GM23338 (cell line): ENCODE data around the gene MEGF11. TPM values are rescaled to one million over a fixed set of nuclear protein-coding genes. Genes with fewer than 3 reads are reported as not detected.

ENCODE experiments used
- ATAC-seq: fragments of 200-7000 bp; cut with Tn5 transposase; 3 replicates; pipeline ENCODE4 v1.9.1; 2020
- DNase-seq: peaks from one replicate; pipeline ENCODE4 v3.0.0-alpha.2; 2015; ENCODE audit warnings: low spot score
- H2AFZ ChIP-seq: fragments of 200-600 bp; sonication (generic); 2 replicates; pipeline ENCODE4 v1.8.0; 2016; ENCODE audit warnings: antibody characterized with exemption, mild to moderate bottlenecking, moderate library complexity
- H3F3A ChIP-seq: fragments of 200-600 bp; sonication (generic); replicated peaks from 2 replicates; pipeline ENCODE4 v1.8.0; 2017; ENCODE audit warnings: antibody characterized with exemption, mixed run types, low read depth
- H3K27ac ChIP-seq: fragments of 200-600 bp; sonication (generic); 2 replicates; pipeline ENCODE4 v1.6.1; 2016; ENCODE audit warnings: low read depth
- H3K27me3 ChIP-seq: fragments of 200-600 bp; sonication (generic); 2 replicates; pipeline ENCODE4 v1.8.0; 2016; ENCODE audit warnings: mild to moderate bottlenecking, mixed run types, moderate library complexity; ENCODE audit not compliant: insufficient read depth
- H3K36me3 ChIP-seq: fragments of 200-600 bp; sonication (generic); 2 replicates; pipeline ENCODE4 v1.8.0; 2016; ENCODE audit warnings: mild to moderate bottlenecking; ENCODE audit not compliant: insufficient read depth
- H3K4me1 ChIP-seq: fragments of 200-600 bp; sonication (generic); 2 replicates; pipeline ENCODE4 v1.8.0; 2016; ENCODE audit warnings: mild to moderate bottlenecking, moderate library complexity; ENCODE audit not compliant: insufficient read depth
- H3K4me2 ChIP-seq: fragments of 200-600 bp; sonication (generic); 2 replicates; pipeline ENCODE4 v1.7.1; 2017; ENCODE audit warnings: mixed run types
- H3K4me3 ChIP-seq: fragments of 200-600 bp; sonication (generic); 2 replicates; pipeline ENCODE4 v1.6.1; 2016; ENCODE audit warnings: mixed run types
- H3K79me2 ChIP-seq: fragments of 200-600 bp; sonication (generic); replicated peaks from 2 replicates; pipeline ENCODE4 v1.8.0; 2017; ENCODE audit warnings: mild to moderate bottlenecking; ENCODE audit not compliant: insufficient read depth
- H3K9me2 ChIP-seq: fragments of 200-600 bp; sonication (generic); 2 replicates; pipeline ENCODE4 v1.8.0; 2017; ENCODE audit not compliant: insufficient read depth
- H4K20me1 ChIP-seq: fragments of 200-600 bp; sonication (generic); replicated peaks from 2 replicates; pipeline ENCODE4 v1.8.0; 2017; ENCODE audit warnings: mild to moderate bottlenecking; ENCODE audit not compliant: insufficient read depth
- H3K27ac Mint-ChIP-seq: 2 replicates; pipeline ENCODE4 v1.8.0; 2020; ENCODE audit warnings: inconsistent platforms, mild to moderate bottlenecking, moderate library complexity, mixed read lengths
- H3K27me3 Mint-ChIP-seq: 3 replicates; pipeline ENCODE4 v1.8.0; 2022; ENCODE audit warnings: low read depth, mild to moderate bottlenecking, moderate library complexity, mixed read lengths, inconsistent platforms; ENCODE audit not compliant: insufficient read depth, poor library complexity
- H3K36me3 Mint-ChIP-seq: 3 replicates; pipeline ENCODE4 v1.8.0; 2021; ENCODE audit warnings: low read depth, mild to moderate bottlenecking, inconsistent platforms, moderate library complexity, mixed read lengths
- H3K4me1 Mint-ChIP-seq: 3 replicates; pipeline ENCODE4 v1.8.0; 2020; ENCODE audit warnings: mild to moderate bottlenecking, inconsistent platforms, mixed read lengths
- H3K4me3 Mint-ChIP-seq: 3 replicates; pipeline ENCODE4 v1.8.0; 2021; ENCODE audit warnings: moderate library complexity, mild to moderate bottlenecking, inconsistent platforms, mixed read lengths
- H3K9me3 Mint-ChIP-seq: 3 replicates; pipeline ENCODE4 v1.8.0; 2020; ENCODE audit warnings: moderate library complexity, mild to moderate bottlenecking, inconsistent platforms, mixed read lengths
- CREB1 ChIP-seq: fragments of 250-450 bp; sonication (Bioruptor Pico); IDR thresholded peaks from 2 replicates; pipeline ENCODE4 v1.5.0; 2020; ENCODE audit warnings: low read depth, mild to moderate bottlenecking, moderate library complexity
- EZH2 ChIP-seq: fragments of 200-600 bp; sonication (generic); IDR thresholded peaks from one replicate; pipeline ENCODE4 v1.8.0; 2017; ENCODE audit warnings: antibody characterized with exemption, mild to moderate bottlenecking, low read depth; ENCODE audit not compliant: unreplicated experiment
- EZH2phosphoT487 ChIP-seq: fragments of 200-600 bp; sonication (generic); IDR thresholded peaks from one replicate; pipeline ENCODE4 v1.8.1; 2018; ENCODE audit warnings: antibody characterized with exemption; ENCODE audit not compliant: unreplicated experiment
- JUNB ChIP-seq: IDR thresholded peaks from one replicate; pipeline ENCODE4 v1.6.1; 2016; ENCODE audit warnings: antibody characterized with exemption; ENCODE audit not compliant: unreplicated experiment
- NANOG ChIP-seq: IDR thresholded peaks from 2 replicates; pipeline ENCODE4 v1.6.1; 2016; ENCODE audit warnings: antibody characterized with exemption, borderline replicate concordance
- POLR2AphosphoS5 ChIP-seq: IDR thresholded peaks from 2 replicates; pipeline ENCODE4 v1.6.1; 2016; ENCODE audit warnings: antibody characterized with exemption, low read depth
- STAT1 ChIP-seq: IDR thresholded peaks from one replicate; pipeline ENCODE4 v1.6.1; 2016; ENCODE audit warnings: antibody characterized with exemption; ENCODE audit not compliant: unreplicated experiment
- ZNF114 ChIP-seq: fragments of 250-450 bp; sonication (Bioruptor Pico); IDR thresholded peaks from 2 replicates; pipeline ENCODE4 v1.5.0; 2020; ENCODE audit warnings: mild to moderate bottlenecking, moderate library complexity
- ZNF331 ChIP-seq: fragments of 250-450 bp; sonication (Bioruptor Pico); IDR thresholded peaks from 2 replicates; pipeline ENCODE4 v1.5.0; 2020; ENCODE audit warnings: low read depth, mild to moderate bottlenecking, moderate library complexity
- polyA plus RNA-seq: library from polyadenylated mRNA; unstranded; fragments of >200 nt; fragmentation: Nextera tagmentation; extraction: Ambion mirVana; gene quantifications from 2 replicates; pipeline ENCODE4 v1.2.1, GENCODE V29; 2016
- total RNA-seq: library from RNA; depleted of rRNA; stranded (reverse); fragments of >200 nt; shearing (Covaris generic); gene quantifications from 2 replicates; pipeline ENCODE4 v1.2.3, GENCODE V29; 2014
- TF ChIP-seq, protein P1 (sequence below): IDR thresholded peaks from one replicate; pipeline ENCODE4 v1.6.1; 2018; ENCODE audit warnings: antibody characterized with exemption; ENCODE audit not compliant: unreplicated experiment
- TF ChIP-seq, protein P2 (sequence below): IDR thresholded peaks from 2 replicates; pipeline ENCODE4 v1.6.1; 2016; ENCODE audit warnings: antibody characterized with exemption
- TF ChIP-seq, protein P3 (sequence below): fragments of 250-450 bp; sonication (Bioruptor Pico); IDR thresholded peaks from 2 replicates; pipeline ENCODE4 v1.5.0; 2020; ENCODE audit warnings: mild to moderate bottlenecking, moderate library complexity
- TF ChIP-seq, protein P4 (sequence below), 2 experiments: fragments of 200-600 bp in 1 of 2; sonication (generic) in 1 of 2; conservative IDR thresholded peaks; 2 replicates each; pipeline versions ENCODE4 v1.5.1 to v1.6.1; 2016 to 2017; ENCODE audit warnings: antibody characterized with exemption in 2 of 2, low read depth in 2 of 2, mild to moderate bottlenecking in 2 of 2, moderate library complexity in 1 of 2

The MEGF11 gene
- total and polyA plus RNA-seq, 2 experiments from 2014 or later, result 1.3 to 1.9 TPM

DNA sequence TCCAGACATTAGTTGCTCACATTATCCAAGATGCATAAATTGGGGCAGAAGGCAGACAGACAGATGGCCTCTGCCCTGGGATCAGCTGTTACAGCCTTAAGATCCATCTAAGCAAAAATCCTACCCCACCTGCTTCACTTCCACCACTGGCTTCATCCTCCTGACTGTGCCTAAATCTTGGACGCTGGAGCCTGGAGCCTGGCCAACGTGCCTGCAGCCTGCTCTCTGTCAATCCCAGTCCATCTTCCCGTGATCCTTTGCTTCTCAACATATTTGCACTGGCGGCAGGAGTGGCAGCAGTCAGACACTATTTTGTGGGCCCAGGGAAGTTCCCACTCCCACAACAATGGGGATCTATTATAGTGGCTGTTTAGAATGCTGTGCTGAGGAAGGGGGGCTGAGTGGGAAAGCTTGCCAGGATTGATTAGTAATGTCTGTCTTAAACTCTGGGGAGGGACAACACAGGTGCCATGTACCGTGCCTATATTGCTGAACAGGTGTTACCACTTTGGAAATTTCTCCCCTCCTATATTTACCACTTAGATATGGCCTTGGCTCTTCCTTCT is 121.2 kb downstream of the MEGF11 start:
- H3K9me3 Mint-ChIP-seq, result no peaks in the 10 kb centered on the region; the same call in 2 of the 3 replicates

More for the DNA sequence above, 121.2 kb downstream of the MEGF11 start:
- DNase-seq (no peak), ATAC-seq (no peak)
- no peaks in the 10 kb centered on the region for H3K36me3 ChIP-seq
- H3K79me2 ChIP-seq, result no peaks in the 10 kb centered on the region
- H4K20me1 ChIP-seq, result no peaks in the 10 kb centered on the region
- H3K27ac Mint-ChIP-seq, result no peak overlapping the region
- peaks cover 3% of the 10 kb centered on the region for H3K27me3 Mint-ChIP-seq
- H3K4me2 ChIP-seq, result no peak overlapping the region
- no peaks in the 10 kb centered on the region for H3K4me1 ChIP-seq
- no peak overlapping the region for H3K27ac ChIP-seq
- no peak overlapping the region for H3K4me3 Mint-ChIP-seq
- peaks cover 15% of the 10 kb centered on the region for H3K4me1 Mint-ChIP-seq
- TF ChIP-seq NANOG (no peak), JUNB (no peak), ZNF331 (no peak), EZH2 (no peak), ZNF114 (CRISPR knock-in tag) (no peak), STAT1 (no peak), EZH2phosphoT487 (no peak), CREB1 (CRISPR knock-in tag) (no peak), POLR2AphosphoS5 (no peak)
- TF ChIP-seq, protein P1, sequence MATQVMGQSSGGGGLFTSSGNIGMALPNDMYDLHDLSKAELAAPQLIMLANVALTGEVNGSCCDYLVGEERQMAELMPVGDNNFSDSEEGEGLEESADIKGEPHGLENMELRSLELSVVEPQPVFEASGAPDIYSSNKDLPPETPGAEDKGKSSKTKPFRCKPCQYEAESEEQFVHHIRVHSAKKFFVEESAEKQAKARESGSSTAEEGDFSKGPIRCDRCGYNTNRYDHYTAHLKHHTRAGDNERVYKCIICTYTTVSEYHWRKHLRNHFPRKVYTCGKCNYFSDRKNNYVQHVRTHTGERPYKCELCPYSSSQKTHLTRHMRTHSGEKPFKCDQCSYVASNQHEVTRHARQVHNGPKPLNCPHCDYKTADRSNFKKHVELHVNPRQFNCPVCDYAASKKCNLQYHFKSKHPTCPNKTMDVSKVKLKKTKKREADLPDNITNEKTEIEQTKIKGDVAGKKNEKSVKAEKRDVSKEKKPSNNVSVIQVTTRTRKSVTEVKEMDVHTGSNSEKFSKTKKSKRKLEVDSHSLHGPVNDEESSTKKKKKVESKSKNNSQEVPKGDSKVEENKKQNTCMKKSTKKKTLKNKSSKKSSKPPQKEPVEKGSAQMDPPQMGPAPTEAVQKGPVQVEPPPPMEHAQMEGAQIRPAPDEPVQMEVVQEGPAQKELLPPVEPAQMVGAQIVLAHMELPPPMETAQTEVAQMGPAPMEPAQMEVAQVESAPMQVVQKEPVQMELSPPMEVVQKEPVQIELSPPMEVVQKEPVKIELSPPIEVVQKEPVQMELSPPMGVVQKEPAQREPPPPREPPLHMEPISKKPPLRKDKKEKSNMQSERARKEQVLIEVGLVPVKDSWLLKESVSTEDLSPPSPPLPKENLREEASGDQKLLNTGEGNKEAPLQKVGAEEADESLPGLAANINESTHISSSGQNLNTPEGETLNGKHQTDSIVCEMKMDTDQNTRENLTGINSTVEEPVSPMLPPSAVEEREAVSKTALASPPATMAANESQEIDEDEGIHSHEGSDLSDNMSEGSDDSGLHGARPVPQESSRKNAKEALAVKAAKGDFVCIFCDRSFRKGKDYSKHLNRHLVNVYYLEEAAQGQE, result no peak
- TF ChIP-seq, protein P2, sequence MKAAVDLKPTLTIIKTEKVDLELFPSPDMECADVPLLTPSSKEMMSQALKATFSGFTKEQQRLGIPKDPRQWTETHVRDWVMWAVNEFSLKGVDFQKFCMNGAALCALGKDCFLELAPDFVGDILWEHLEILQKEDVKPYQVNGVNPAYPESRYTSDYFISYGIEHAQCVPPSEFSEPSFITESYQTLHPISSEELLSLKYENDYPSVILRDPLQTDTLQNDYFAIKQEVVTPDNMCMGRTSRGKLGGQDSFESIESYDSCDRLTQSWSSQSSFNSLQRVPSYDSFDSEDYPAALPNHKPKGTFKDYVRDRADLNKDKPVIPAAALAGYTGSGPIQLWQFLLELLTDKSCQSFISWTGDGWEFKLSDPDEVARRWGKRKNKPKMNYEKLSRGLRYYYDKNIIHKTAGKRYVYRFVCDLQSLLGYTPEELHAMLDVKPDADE, result no peak
- TF ChIP-seq, protein P3, sequence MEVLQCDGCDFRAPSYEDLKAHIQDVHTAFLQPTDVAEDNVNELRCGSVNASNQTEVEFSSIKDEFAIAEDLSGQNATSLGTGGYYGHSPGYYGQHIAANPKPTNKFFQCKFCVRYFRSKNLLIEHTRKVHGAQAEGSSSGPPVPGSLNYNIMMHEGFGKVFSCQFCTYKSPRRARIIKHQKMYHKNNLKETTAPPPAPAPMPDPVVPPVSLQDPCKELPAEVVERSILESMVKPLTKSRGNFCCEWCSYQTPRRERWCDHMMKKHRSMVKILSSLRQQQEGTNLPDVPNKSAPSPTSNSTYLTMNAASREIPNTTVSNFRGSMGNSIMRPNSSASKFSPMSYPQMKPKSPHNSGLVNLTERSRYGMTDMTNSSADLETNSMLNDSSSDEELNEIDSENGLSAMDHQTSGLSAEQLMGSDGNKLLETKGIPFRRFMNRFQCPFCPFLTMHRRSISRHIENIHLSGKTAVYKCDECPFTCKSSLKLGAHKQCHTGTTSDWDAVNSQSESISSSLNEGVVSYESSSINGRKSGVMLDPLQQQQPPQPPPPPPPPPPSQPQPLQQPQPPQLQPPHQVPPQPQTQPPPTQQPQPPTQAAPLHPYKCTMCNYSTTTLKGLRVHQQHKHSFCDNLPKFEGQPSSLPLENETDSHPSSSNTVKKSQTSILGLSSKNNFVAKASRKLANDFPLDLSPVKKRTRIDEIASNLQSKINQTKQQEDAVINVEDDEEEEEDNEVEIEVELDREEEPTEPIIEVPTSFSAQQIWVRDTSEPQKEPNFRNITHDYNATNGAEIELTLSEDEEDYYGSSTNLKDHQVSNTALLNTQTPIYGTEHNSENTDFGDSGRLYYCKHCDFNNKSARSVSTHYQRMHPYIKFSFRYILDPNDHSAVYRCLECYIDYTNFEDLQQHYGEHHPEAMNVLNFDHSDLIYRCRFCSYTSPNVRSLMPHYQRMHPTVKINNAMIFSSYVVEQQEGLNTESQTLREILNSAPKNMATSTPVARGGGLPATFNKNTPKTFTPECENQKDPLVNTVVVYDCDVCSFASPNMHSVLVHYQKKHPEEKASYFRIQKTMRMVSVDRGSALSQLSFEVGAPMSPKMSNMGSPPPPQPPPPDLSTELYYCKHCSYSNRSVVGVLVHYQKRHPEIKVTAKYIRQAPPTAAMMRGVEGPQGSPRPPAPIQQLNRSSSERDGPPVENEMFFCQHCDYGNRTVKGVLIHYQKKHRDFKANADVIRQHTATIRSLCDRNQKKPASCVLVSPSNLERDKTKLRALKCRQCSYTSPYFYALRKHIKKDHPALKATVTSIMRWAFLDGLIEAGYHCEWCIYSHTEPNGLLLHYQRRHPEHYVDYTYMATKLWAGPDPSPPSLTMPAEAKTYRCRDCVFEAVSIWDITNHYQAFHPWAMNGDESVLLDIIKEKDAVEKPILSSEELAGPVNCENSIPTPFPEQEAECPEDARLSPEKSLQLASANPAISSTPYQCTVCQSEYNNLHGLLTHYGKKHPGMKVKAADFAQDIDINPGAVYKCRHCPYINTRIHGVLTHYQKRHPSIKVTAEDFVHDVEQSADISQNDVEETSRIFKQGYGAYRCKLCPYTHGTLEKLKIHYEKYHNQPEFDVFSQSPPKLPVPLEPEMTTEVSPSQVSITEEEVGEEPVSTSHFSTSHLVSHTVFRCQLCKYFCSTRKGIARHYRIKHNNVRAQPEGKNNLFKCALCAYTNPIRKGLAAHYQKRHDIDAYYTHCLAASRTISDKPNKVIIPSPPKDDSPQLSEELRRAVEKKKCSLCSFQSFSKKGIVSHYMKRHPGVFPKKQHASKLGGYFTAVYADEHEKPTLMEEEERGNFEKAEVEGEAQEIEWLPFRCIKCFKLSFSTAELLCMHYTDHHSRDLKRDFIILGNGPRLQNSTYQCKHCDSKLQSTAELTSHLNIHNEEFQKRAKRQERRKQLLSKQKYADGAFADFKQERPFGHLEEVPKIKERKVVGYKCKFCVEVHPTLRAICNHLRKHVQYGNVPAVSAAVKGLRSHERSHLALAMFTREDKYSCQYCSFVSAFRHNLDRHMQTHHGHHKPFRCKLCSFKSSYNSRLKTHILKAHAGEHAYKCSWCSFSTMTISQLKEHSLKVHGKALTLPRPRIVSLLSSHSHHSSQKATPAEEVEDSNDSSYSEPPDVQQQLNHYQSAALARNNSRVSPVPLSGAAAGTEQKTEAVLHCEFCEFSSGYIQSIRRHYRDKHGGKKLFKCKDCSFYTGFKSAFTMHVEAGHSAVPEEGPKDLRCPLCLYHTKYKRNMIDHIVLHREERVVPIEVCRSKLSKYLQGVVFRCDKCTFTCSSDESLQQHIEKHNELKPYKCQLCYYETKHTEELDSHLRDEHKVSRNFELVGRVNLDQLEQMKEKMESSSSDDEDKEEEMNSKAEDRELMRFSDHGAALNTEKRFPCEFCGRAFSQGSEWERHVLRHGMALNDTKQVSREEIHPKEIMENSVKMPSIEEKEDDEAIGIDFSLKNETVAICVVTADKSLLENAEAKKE, result no peak
- TF ChIP-seq, protein P4, sequence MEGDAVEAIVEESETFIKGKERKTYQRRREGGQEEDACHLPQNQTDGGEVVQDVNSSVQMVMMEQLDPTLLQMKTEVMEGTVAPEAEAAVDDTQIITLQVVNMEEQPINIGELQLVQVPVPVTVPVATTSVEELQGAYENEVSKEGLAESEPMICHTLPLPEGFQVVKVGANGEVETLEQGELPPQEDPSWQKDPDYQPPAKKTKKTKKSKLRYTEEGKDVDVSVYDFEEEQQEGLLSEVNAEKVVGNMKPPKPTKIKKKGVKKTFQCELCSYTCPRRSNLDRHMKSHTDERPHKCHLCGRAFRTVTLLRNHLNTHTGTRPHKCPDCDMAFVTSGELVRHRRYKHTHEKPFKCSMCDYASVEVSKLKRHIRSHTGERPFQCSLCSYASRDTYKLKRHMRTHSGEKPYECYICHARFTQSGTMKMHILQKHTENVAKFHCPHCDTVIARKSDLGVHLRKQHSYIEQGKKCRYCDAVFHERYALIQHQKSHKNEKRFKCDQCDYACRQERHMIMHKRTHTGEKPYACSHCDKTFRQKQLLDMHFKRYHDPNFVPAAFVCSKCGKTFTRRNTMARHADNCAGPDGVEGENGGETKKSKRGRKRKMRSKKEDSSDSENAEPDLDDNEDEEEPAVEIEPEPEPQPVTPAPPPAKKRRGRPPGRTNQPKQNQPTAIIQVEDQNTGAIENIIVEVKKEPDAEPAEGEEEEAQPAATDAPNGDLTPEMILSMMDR (conservative IDR thresholded peaks at IDR 0.05; ENCODE audit: low read depth in 2 of 2), result no peak
- no peak overlapping the region for H2AFZ ChIP-seq
- no peaks in the 10 kb centered on the region for H3K27me3 ChIP-seq
- no peaks in the 10 kb centered on the region for H3K9me2 ChIP-seq
- no peaks in the 10 kb centered on the region for H3K36me3 Mint-ChIP-seq
- no peak overlapping the region for H3K4me3 ChIP-seq
- no peaks in the 10 kb centered on the region for H3F3A ChIP-seq
